Rectal smooth muscle tissue (tissue), 1 donor: ENCODE results near the gene EXOC4.
"Not testable (repeated sequence)": the region's sequence is repeated elsewhere in the genome, so short reads cannot be mapped to it uniquely, and the experiment has no call there.

Experiments
- H3K27ac ChIP-seq: one replicate; pipeline ENCODE4 v1.7.0; 2013; ENCODE audit warnings: low read depth, low read length, inconsistent platforms
- H3K27me3 ChIP-seq: one replicate; pipeline ENCODE4 v1.7.0; 2013; ENCODE audit warnings: low read length; ENCODE audit not compliant: control insufficient read depth, insufficient read depth
- H3K36me3 ChIP-seq: one replicate; pipeline ENCODE4 v1.7.0; 2013; ENCODE audit warnings: low read length; ENCODE audit not compliant: control insufficient read depth, insufficient read depth
- H3K4me1 ChIP-seq: one replicate; pipeline ENCODE4 v1.7.0; 2013; ENCODE audit warnings: low read length; ENCODE audit not compliant: control insufficient read depth, insufficient read depth
- H3K4me3 ChIP-seq: one replicate; pipeline ENCODE4 v1.7.0; 2013; ENCODE audit warnings: low read length
- H3K9ac ChIP-seq: one replicate; pipeline ENCODE4 v1.7.0; 2013; ENCODE audit warnings: low read length

EXOC4 gene

GRCh38 chr7:134075799-134076198, 822.9 kb downstream of the EXOC4 start:
- Histone ChIP-seq H3K27ac (no peak overlapping the region), H3K4me3 (no peak overlapping the region), H3K36me3 (no peaks in the 10 kb centered on the region), H3K27me3 (no peaks in the 10 kb centered on the region), H3K9ac (no peak overlapping the region), H3K4me1 (no peaks in the 10 kb centered on the region)

GRCh38 chr7:134077560-134077959, 824.7 kb downstream of the EXOC4 start:
- not testable (repeated sequence) for H3K9ac ChIP-seq, H3K27ac ChIP-seq, H3K4me1 ChIP-seq, H3K27me3 ChIP-seq, H3K36me3 ChIP-seq, H3K4me3 ChIP-seq

DNA sequence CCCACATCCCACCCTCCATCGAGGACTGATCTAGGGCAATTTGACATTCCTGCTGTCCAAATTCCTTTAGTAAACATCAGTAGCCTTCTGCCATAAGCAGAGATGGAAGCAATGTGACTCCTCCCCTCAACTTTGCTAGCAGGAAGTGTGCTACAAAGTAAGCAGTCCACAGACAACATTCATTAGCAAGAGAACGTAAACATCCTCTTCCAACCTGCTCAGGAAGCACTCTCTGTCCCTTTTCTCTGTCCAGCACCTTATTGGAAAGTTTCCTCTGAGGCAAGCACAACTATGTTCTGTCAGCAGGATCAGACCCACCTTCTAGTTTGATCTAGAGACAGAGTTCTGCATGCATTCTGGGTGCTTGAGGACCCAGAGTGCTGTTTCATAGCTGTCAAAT, 826.1 kb downstream of the EXOC4 start:
- H3K9ac ChIP-seq, result no peak overlapping the region
- no peaks in the 10 kb centered on the region for H3K36me3 ChIP-seq
- H3K4me1 ChIP-seq, result no peaks in the 10 kb centered on the region
- no peak overlapping the region for H3K4me3 ChIP-seq
- no peak overlapping the region for H3K27ac ChIP-seq
- no peaks in the 10 kb centered on the region for H3K27me3 ChIP-seq

DNA sequence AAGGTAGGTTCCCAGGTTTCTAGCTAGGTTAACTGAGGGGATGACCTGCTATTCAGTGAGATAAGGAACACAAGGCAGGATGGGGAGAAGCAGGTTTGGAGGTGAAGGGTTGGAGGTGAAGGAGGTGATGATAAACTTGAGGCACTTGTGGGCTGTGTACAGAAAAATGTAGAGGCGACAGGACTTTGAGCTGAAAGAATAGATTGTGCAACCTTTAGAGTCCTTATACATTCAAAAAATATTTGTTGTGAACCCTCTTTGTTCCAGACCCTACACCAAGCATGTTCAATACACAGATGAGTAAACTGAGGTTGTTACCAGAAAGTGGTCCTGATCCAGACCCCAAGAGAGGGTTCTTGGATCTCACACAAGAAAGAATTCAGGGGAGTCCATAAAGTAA, 828.8 kb downstream of the EXOC4 start:
- Histone ChIP-seq H3K9ac (no peak overlapping the region), H3K4me3 (no peak overlapping the region), H3K4me1 (no peaks in the 10 kb centered on the region), H3K27me3 (no peaks in the 10 kb centered on the region), H3K27ac (no peak overlapping the region), H3K36me3 (no peaks in the 10 kb centered on the region)

GRCh38 chr7:134083766-134084487, 831.0 kb downstream of the EXOC4 start:
- Histone ChIP-seq H3K27ac (no peak overlapping the region), H3K9ac (no peak overlapping the region), H3K36me3 (no peaks in the 10 kb centered on the region), H3K4me1 (no peaks in the 10 kb centered on the region), H3K27me3 (no peaks in the 10 kb centered on the region), H3K4me3 (no peak overlapping the region)

DNA sequence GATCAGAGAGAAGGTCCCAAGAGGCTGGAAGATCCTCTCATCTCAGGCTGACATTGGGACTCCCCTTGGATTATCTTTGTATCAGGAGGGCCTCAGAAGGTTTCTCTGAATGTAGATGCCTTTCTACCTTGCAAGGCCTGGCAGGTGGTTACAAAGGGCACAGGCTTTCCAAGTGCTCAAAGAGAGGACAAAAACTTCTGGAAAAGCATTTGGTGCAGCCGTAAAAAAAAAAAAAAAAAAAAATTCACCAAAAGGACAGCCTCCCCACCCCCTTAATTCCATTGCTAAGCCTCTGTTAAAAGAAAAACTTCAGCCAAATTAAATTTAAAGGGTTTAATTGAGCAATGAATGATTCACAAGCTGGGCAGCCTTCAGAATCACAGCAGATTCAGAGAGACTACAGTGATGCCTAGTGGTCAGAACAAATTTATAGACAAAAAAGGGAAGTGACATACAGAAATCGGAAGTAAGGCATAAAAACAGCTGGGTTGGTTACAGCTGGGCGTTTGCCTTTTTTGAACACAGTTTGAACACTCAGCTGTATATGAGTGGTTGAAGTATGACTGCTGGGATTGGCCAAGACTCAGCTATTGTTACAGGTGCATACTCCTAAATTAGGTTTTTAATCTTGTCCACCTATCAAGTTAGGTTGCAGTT, 831.7 kb downstream of the EXOC4 start:
- H3K27me3 ChIP-seq, result no peaks in the 10 kb centered on the region
- H3K36me3 ChIP-seq, result no peaks in the 10 kb centered on the region
- no peak overlapping the region for H3K9ac ChIP-seq
- no peak overlapping the region for H3K27ac ChIP-seq
- H3K4me3 ChIP-seq, result no peak overlapping the region
- no peaks in the 10 kb centered on the region for H3K4me1 ChIP-seq

- Histone ChIP-seq H3K9ac (no peak overlapping the region), H3K4me1 (no peaks in the 10 kb centered on the region), H3K27ac (no peak overlapping the region), H3K36me3 (no peaks in the 10 kb centered on the region), H3K4me3 (no peak overlapping the region), H3K27me3 (no peaks in the 10 kb centered on the region)
Observed at GRCh38 chr7:134085311-134085710, 832.4 kb downstream of the EXOC4 start.

DNA sequence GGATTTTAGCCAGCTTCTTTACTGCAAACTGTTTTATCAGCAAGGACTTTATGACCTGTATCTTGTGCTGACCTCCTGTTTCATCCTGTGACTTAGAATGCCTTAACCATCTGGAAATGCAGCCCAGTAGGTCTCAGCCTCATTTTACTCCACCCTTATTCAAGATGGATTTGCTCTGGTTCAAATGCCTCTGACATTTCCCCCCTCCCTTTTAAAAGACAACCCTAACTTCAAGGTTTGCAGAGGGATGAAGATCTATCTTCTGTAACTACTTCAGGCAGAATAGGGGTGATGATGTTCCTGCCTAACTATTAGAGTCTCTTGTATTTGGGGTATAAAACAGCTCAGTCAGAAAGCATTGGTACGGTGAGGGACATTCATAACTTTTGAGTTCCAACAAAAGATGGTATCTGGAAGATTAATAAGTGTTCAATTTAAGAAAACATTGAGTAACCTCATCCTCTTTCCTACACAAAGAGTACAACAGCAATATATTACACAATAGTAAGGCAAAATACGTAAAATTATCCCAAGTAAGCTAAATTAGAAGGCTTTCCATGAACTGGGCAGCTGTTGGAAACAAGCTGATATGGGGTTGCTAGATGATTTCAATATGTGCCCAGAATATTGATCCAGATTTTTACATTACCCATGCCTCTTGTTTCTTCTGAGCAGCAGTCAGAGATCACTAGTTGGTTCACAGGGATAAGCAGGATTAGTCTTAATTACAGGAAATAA, 834.3 kb downstream of the EXOC4 start:
- Histone ChIP-seq H3K27ac (no peak overlapping the region), H3K27me3 (no peaks in the 10 kb centered on the region), H3K4me3 (no peak overlapping the region), H3K36me3 (no peaks in the 10 kb centered on the region), H3K4me1 (no peaks in the 10 kb centered on the region), H3K9ac (no peak overlapping the region)

GRCh38 chr7:134088199-134088598, 835.3 kb downstream of the EXOC4 start:
- Histone ChIP-seq H3K9ac (no peak overlapping the region), H3K4me3 (no peak overlapping the region), H3K36me3 (no peaks in the 10 kb centered on the region), H3K27me3 (no peaks in the 10 kb centered on the region), H3K27ac (no peak overlapping the region), H3K4me1 (no peaks in the 10 kb centered on the region)

DNA sequence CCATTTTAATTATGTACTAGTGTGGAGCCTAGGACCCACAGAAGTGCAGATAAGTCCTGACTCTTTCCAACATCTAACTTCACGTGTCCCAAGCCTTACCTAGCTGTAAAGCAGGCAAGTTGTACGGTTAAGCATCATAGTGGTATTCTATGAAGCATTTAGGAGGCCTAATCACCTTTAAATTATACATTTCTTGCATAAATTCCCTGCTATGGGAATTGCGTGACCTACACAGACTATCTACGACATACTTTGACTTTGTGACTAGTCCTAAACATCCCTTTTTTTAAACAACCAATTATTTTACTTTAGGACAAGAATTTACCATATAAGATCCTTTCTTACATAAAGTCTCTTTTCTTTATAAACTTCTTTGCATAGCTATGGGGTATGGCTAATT, 836.6 kb downstream of the EXOC4 start:
- Histone ChIP-seq H3K27ac (no peak overlapping the region), H3K36me3 (no peaks in the 10 kb centered on the region), H3K27me3 (no peaks in the 10 kb centered on the region), H3K4me3 (no peak overlapping the region), H3K4me1 (no peaks in the 10 kb centered on the region), H3K9ac (no peak overlapping the region)

DNA sequence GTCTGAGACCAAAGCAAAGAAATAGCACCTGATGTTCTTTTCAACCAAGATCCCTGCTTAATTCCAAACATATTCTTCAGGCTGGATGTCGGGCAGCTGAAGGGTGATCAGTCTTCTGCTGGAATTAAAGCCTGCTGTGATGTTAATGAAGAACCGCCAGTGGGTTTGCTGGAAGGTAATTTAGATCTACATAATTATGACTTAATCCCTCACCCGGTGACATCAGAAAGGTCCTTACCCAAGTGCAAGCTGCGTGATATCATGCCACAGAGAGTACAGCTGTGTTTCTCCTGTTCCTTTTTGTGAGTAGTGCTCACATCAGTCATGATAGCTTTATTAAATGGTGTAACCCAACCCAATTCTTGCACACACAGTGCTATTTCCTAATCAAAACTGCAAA, 845.2 kb downstream of the EXOC4 start:
- H3K27me3 ChIP-seq, result no peaks in the 10 kb centered on the region

DNA sequence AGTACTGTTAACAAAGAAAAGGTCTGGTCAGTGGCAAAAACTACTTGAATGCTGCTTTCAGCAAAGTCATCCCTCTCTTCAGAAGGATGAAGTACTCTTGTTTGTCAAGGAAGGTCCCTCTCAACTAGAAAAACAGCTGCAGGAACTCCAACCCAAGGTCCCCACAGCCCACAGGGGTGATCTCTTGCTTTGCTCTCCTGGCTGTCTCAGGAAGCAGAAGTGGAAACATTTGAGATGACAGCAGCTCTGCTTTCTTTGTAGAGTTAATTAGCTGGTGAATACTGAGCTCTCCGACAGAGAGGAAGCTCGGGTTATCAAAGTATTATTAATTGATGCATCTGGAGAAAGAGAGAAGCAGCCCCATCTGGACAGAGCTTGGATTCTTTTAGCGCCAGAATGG, 848.8 kb downstream of the EXOC4 start:
- no peak overlapping the region for H3K27ac ChIP-seq
- H3K36me3 ChIP-seq, result no peaks in the 10 kb centered on the region
- H3K9ac ChIP-seq, result no peak overlapping the region
- H3K4me1 ChIP-seq, result no peaks in the 10 kb centered on the region
- H3K4me3 ChIP-seq, result no peak overlapping the region
- no peaks in the 10 kb centered on the region for H3K27me3 ChIP-seq

More for the DNA sequence above, 845.2 kb downstream of the EXOC4 start:
- Histone ChIP-seq H3K27ac (no peak overlapping the region), H3K4me1 (no peaks in the 10 kb centered on the region), H3K4me3 (no peak overlapping the region), H3K9ac (no peak overlapping the region), H3K36me3 (no peaks in the 10 kb centered on the region)
